ENCODE measurements around the gene CMIP. TPM values are rescaled to one million over a fixed set of nuclear protein-coding genes. Genes with fewer than 3 reads are reported as not detected.

CMIP gene
- total RNA-seq, 4 donors from 2014 or later, result 44.6 to 152 (median 76.5) TPM

DNA sequence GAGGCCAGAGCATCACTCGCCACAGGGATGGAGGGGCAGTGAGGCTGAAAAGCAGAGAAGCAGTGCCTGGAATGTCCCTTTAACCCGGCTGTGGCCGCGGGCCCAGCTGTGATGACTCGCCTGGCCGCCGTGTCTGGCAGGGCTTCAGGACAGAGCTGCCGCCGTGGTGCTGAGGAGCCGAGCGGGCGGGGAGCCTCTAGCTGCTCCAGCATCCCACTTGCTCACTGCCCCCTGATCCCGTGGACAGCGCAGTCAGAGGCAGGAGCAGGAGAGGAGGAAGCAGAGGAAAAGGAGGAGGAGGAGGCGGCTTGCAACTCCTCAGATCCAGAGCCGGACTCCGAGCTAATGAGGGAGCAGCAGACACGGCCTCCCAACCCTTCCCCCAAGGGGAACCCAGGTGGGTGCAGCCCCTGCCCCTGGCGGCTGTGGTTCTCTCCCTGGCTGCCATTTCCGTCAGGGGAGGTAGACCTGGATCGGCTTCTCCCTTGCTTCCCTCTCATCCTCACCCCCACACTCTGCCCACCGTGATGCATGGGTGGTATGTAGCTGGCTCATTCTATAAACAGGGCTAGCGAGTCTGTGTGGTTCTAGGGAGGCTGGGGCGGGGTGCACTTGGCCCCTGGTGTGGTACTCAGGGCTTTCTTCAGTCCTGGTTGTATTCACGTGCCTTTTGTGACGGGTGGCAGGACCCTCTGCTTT is 165.7 kb downstream of the CMIP start:
- Histone ChIP-seq H3K4me1 (peaks cover 0 to 30% (median 6%) of the 10 kb centered on the region in 4 donors), H3K27ac (peak overlapping the region in 3 of 4 donors; percentile 36 to 53 (median 46)), H3K4me3 (peak overlapping the region in 2 of 4 donors; percentile 11 to 15), H3K27me3 (no peaks in the 10 kb centered on the region), H3K9me3 (no peaks in the 10 kb centered on the region), H3K36me3 (peaks cover 0 to 20% (median 0%) of the 10 kb centered on the region in 3 donors)
- peak in 2 of 3 donors; percentile 70 to 74 for DNase-seq
- TF ChIP-seq, protein P1, sequence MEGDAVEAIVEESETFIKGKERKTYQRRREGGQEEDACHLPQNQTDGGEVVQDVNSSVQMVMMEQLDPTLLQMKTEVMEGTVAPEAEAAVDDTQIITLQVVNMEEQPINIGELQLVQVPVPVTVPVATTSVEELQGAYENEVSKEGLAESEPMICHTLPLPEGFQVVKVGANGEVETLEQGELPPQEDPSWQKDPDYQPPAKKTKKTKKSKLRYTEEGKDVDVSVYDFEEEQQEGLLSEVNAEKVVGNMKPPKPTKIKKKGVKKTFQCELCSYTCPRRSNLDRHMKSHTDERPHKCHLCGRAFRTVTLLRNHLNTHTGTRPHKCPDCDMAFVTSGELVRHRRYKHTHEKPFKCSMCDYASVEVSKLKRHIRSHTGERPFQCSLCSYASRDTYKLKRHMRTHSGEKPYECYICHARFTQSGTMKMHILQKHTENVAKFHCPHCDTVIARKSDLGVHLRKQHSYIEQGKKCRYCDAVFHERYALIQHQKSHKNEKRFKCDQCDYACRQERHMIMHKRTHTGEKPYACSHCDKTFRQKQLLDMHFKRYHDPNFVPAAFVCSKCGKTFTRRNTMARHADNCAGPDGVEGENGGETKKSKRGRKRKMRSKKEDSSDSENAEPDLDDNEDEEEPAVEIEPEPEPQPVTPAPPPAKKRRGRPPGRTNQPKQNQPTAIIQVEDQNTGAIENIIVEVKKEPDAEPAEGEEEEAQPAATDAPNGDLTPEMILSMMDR (IDR thresholded peaks at IDR 0.05), result no peak
- TF ChIP-seq POLR2A (IDR thresholded peaks at IDR 0.05), result no peak

DNA sequence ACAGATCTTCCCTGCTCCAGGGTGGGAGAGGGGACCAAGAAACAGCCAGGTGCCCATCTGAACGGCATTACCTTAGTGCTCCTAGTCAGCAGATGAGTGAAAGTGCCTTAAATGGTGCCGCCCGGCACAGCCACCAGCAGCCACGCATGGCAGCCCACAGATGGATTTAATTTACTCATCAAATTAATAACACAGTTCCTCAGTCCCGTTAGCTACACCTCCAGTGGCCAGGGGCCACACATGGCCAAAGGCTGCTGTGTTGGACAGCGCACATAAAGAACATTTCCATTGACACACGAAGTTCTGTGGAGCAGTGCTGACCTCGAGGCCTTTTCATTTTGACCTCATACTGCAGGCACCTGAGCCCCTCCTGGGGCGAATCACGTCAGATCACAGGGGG is 166.3 kb downstream of the CMIP start:
- Histone ChIP-seq H3K9me3 (no peaks in the 10 kb centered on the region), H3K27me3 (no peaks in the 10 kb centered on the region), H3K4me3 (no peak overlapping the region), H3K36me3 (peaks cover 0 to 20% (median 0%) of the 10 kb centered on the region in 3 donors), H3K4me1 (peaks cover 0 to 24% (median 6%) of the 10 kb centered on the region in 4 donors), H3K27ac (peak overlapping the region in 2 of 4 donors; percentile 36 to 53)
- no peak for DNase-seq
- TF ChIP-seq, protein P1 (IDR thresholded peaks at IDR 0.05), result no peak
- no peak for TF ChIP-seq POLR2A (IDR thresholded peaks at IDR 0.05)

DNA sequence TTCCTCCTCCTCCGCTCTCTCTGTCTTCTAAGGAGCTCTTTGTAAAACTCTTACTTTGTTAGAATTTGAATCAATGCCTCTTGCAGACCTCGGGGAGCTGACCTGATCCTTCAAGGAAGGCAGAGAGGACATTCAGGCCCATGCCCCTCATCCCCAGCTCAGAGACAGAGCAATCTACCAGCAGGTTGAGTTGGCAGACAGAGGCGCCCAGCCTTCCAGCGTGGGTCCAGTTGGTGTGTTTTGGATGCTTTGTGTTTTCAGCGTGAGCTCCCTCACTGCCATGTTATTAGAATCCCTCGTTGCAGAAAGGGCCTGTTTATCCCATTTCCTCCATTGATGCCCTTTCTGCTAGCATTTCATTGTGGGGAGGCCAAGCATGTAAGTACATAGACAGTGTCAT is 167.1 kb downstream of the CMIP start:
- peaks cover 0 to 22% (median 8%) of the 10 kb centered on the region in 4 donors for H3K4me1 ChIP-seq
- no peaks in the 10 kb centered on the region for H3K27me3 ChIP-seq
- TF ChIP-seq, protein P1 (IDR thresholded peaks at IDR 0.05), result no peak
- no peak for TF ChIP-seq POLR2A (IDR thresholded peaks at IDR 0.05)
- no peak overlapping the region for H3K4me3 ChIP-seq
- peak overlapping the region in 3 of 4 donors; percentile 32 to 57 (median 36) for H3K27ac ChIP-seq
- no peak for DNase-seq
- peaks cover 0 to 26% (median 0%) of the 10 kb centered on the region in 3 donors for H3K36me3 ChIP-seq
- H3K9me3 ChIP-seq, result no peaks in the 10 kb centered on the region

DNA sequence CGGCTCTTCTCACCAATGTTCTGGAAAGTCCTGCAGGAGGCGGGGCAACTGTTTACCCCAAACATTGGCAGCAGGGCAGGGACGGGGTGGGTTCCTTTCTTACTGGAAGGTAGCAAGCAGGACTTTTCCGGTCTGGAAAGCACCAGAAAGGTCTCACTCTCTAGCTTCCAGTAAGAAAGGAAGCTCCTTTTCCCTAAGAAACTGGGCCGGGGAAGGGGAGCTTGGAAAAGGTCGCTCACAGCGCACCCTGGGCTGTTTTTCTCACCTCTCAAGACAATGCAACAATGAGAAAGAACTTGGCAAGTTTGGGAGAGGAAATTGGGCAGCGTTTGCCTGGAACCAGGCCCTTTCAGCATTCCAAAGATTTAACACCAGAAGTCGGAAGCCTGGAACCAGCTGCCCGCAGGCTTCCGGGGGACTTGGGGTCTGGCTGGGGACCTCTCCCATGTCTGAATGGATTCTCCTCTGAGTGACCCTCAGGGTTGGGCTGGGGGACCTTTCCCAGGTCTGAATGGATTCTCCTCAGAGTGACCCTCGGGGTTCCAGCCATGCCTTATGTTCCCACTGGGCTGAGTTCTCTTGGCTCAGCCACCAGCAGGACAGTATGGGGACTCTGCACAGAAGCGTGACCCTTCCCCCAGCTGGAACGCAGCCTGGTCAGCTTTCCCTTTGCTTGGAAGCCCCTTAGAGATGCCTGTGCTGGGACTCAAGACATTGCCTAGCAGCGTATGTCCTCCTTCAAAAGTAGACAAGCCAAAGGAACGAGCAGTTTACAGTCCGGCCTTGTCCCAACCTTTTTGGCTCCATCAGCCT is 167.9 kb downstream of the CMIP start:
- TF ChIP-seq POLR2A (IDR thresholded peaks at IDR 0.05), result no peak
- TF ChIP-seq, protein P1 (IDR thresholded peaks at IDR 0.05), result no peak
- Histone ChIP-seq H3K27me3 (no peaks in the 10 kb centered on the region), H3K36me3 (peaks cover 0 to 30% (median 0%) of the 10 kb centered on the region in 3 donors), H3K9me3 (no peaks in the 10 kb centered on the region), H3K4me1 (peaks cover 0 to 29% (median 10%) of the 10 kb centered on the region in 4 donors), H3K27ac (peak overlapping the region in 3 of 4 donors; percentile 32 to 57 (median 36)), H3K4me3 (no peak overlapping the region)
- no peak for DNase-seq

DNA sequence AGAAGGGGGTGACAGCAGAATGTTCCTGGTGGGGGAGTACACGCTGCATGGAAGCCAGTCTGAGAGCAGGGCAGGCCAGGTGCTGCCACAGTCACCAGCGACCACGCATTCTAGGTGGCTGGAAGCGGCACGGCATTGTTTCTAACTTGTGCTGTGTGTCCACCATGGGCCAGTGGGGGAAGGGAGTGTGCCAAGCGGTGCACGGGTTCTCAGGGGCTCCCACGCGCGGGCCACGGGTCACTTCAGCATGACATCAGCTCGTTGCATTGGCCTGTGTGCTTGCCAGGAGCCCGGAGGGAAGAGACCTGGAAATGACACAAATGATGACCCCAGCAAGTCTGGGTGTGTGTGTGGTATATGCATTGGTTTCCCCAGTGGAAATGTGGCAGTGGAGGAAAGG is 169.6 kb downstream of the CMIP start:
- Histone ChIP-seq H3K36me3 (peaks cover 0 to 25% (median 0%) of the 10 kb centered on the region in 3 donors), H3K27ac (peak overlapping the region in 1 of 4 donors; percentile 36)
- TF ChIP-seq, protein P1 (IDR thresholded peaks at IDR 0.05), result no peak
- no peak for TF ChIP-seq POLR2A (IDR thresholded peaks at IDR 0.05)

More for the DNA sequence above, 169.6 kb downstream of the CMIP start:
- Histone ChIP-seq H3K9me3 (no peaks in the 10 kb centered on the region), H3K4me3 (no peak overlapping the region), H3K27me3 (no peaks in the 10 kb centered on the region), H3K4me1 (peaks cover 0 to 26% (median 6%) of the 10 kb centered on the region in 4 donors)
- DNase-seq, result no peak

All from Peyer's patch (tissue), 4 donors.